Measurements from ENCODE around the gene FAM200B.

The FAM200B gene

GRCh38 chr4:15706646-15707362 lies 25.2 kb downstream of the FAM200B start:
- H3K4me3 ChIP-seq (ENCODE audit: low read depth, low read length): no peak overlapping the region
- no peak for TF ChIP-seq CTCF (IDR thresholded peaks at IDR 0.05; ENCODE audit: low read depth, low read length)
- no peak for TF ChIP-seq MAX (IDR thresholded peaks at IDR 0.05; ENCODE audit: low read depth, low read length)
- no peak for TF ChIP-seq POLR2A (IDR thresholded peaks at IDR 0.05; ENCODE audit: extremely low read depth, insufficient read length)
- no peak for TF ChIP-seq MYC (IDR thresholded peaks at IDR 0.05; ENCODE audit: low read depth, low read length)
- DNase-seq (ENCODE audit: low read depth): no peak

GRCh38 chr4:15707363-15707715 lies 25.7 kb downstream of the FAM200B start:
- H3K4me3 ChIP-seq (ENCODE audit: low read depth, low read length): no peak overlapping the region
- no peak for DNase-seq (ENCODE audit: low read depth)
- TF ChIP-seq MAX (IDR thresholded peaks at IDR 0.05; ENCODE audit: low read depth, low read length): no peak
- no peak for TF ChIP-seq MYC (IDR thresholded peaks at IDR 0.05; ENCODE audit: low read depth, low read length)
- TF ChIP-seq POLR2A (IDR thresholded peaks at IDR 0.05; ENCODE audit: extremely low read depth, insufficient read length): no peak
- no peak for TF ChIP-seq CTCF (IDR thresholded peaks at IDR 0.05; ENCODE audit: low read depth, low read length)

GRCh38 chr4:15711762-15712161 lies 30.1 kb downstream of the FAM200B start:
- TF ChIP-seq MYC (IDR thresholded peaks at IDR 0.05; ENCODE audit: low read depth, low read length) (no peak), MAX (IDR thresholded peaks at IDR 0.05; ENCODE audit: low read depth, low read length) (no peak), CTCF (IDR thresholded peaks at IDR 0.05; ENCODE audit: low read depth, low read length) (no peak), POLR2A (IDR thresholded peaks at IDR 0.05; ENCODE audit: extremely low read depth, insufficient read length) (no peak)

GRCh38 chr4:15712214-15712613 lies 30.6 kb downstream of the FAM200B start:
- DNase-seq (ENCODE audit: low read depth): no peak
- TF ChIP-seq POLR2A (IDR thresholded peaks at IDR 0.05; ENCODE audit: extremely low read depth, insufficient read length): no peak
- TF ChIP-seq CTCF (IDR thresholded peaks at IDR 0.05; ENCODE audit: low read depth, low read length): no peak
- no peak for TF ChIP-seq MAX (IDR thresholded peaks at IDR 0.05; ENCODE audit: low read depth, low read length)
- TF ChIP-seq MYC (IDR thresholded peaks at IDR 0.05; ENCODE audit: low read depth, low read length): no peak
- no peak overlapping the region for H3K4me3 ChIP-seq (ENCODE audit: low read depth, low read length)

More at GRCh38 chr4:15711762-15712161, 30.1 kb downstream of the FAM200B start:
- DNase-seq (ENCODE audit: low read depth): no peak
- no peak overlapping the region for H3K4me3 ChIP-seq (ENCODE audit: low read depth, low read length)

- DNase-seq (ENCODE audit: low read depth): no peak
- no peak overlapping the region for H3K4me3 ChIP-seq (ENCODE audit: low read depth, low read length)
- TF ChIP-seq CTCF (IDR thresholded peaks at IDR 0.05; ENCODE audit: low read depth, low read length) (no peak), MAX (IDR thresholded peaks at IDR 0.05; ENCODE audit: low read depth, low read length) (no peak), MYC (IDR thresholded peaks at IDR 0.05; ENCODE audit: low read depth, low read length) (no peak), POLR2A (IDR thresholded peaks at IDR 0.05; ENCODE audit: extremely low read depth, insufficient read length) (no peak)
Observed at GRCh38 chr4:15714141-15714540, 32.5 kb downstream of the FAM200B start.

All from NB4 (cell line).